Caco-2 (cell line): ENCODE results near the gene CPVL. TPM values are rescaled to one million over a fixed set of nuclear protein-coding genes. Genes with fewer than 3 reads are reported as not detected.

ENCODE experiments used
- BruUV-seq: library from RNA; stranded (reverse); fragments of 400-500 nt; replicated peaks from 2 replicates; lab custom pipeline; 2021; lab: Mats Ljungman, UMichigan
- CTCF ChIA-PET: fragments of 300-600 bp; sonication (Branson Sonifier 250); formaldehyde crosslinking; loops from one replicate; lab custom pipeline; 2022; ENCODE audit warnings: antibody characterized with exemption; lab: Charles Lee
- POLR2A ChIA-PET: fragments of 300-600 bp; sonication (Branson Sonifier 250); formaldehyde crosslinking; loops from one replicate; lab custom pipeline; 2022; ENCODE audit warnings: antibody characterized with exemption; lab: Charles Lee
- DNase-seq, 2 experiments: peaks; one replicate each; pipeline versions ENCODE4 v3.0.0 to v3.0.0-alpha.2; 2020 to 2022
- H3K27me3 ChIP-seq: replicated peaks from 2 replicates; pipeline ENCODE4 v1.6.0; 2011; ENCODE audit warnings: low read length; ENCODE audit not compliant: control insufficient read depth, insufficient read depth
- H3K36me3 ChIP-seq: 2 replicates; pipeline ENCODE4 v1.5.1; 2011; ENCODE audit warnings: low read length; ENCODE audit not compliant: control insufficient read depth, insufficient read depth
- H3K4me1 ChIP-seq: fragments of 250-450 bp; sonication (Bioruptor Pico); 2 replicates; pipeline ENCODE4 v1.5.1; 2020; ENCODE audit warnings: mild to moderate bottlenecking
- H3K4me3 ChIP-seq: 2 replicates; pipeline ENCODE4 v1.5.1; 2011; ENCODE audit warnings: low read depth, mild to moderate bottlenecking, control low read depth, low read length
- H3K9me3 ChIP-seq: fragments of 250-450 bp; sonication (Bioruptor Pico); 2 replicates; pipeline ENCODE4 v1.5.1; 2020; ENCODE audit warnings: mild to moderate bottlenecking, moderate library complexity
- H3K27ac Mint-ChIP-seq: one replicate; pipeline ENCODE4 v1.8.0; 2022; ENCODE audit warnings: mixed read lengths; ENCODE audit not compliant: unreplicated experiment
- H3K27me3 Mint-ChIP-seq: one replicate; pipeline ENCODE4 v1.8.0; 2022; ENCODE audit warnings: mixed read lengths; ENCODE audit not compliant: insufficient read depth, unreplicated experiment
- H3K36me3 Mint-ChIP-seq: one replicate; pipeline ENCODE4 v1.8.0; 2022; ENCODE audit warnings: mild to moderate bottlenecking, mixed read lengths; ENCODE audit not compliant: insufficient read depth, unreplicated experiment
- H3K4me1 Mint-ChIP-seq: one replicate; pipeline ENCODE4 v1.8.0; 2022; ENCODE audit warnings: low read depth, mixed read lengths; ENCODE audit not compliant: unreplicated experiment
- H3K4me3 Mint-ChIP-seq: one replicate; pipeline ENCODE4 v1.8.0; 2022; ENCODE audit warnings: mild to moderate bottlenecking, moderate library complexity, mixed read lengths; ENCODE audit not compliant: unreplicated experiment
- H3K9me3 Mint-ChIP-seq: one replicate; pipeline ENCODE4 v1.8.0; 2022; ENCODE audit warnings: mixed read lengths; ENCODE audit not compliant: unreplicated experiment
- intact Hi-C: fragments of 100-400 bp; cut with micrococcal nuclease; formaldehyde crosslinking; loops from one replicate; pipeline ENCODE4 v1.10.0; 2022; ENCODE audit not compliant: unreplicated experiment
- total RNA-seq: library from RNA; stranded (reverse); gene quantifications from 2 replicates; pipeline ENCODE4 v1.2.3, GENCODE V29; 2022
- TF ChIP-seq, protein P1 (sequence below), 2 experiments: fragments of 200-600 bp in 1 of 2; IDR thresholded peaks; 1 replicate in 1 of 2; 2 replicates in 1 of 2; pipeline versions ENCODE4 v1.5.1 to v1.8.0; 2011 to 2022; ENCODE audit warnings: antibody characterized with exemption in 1 of 2, control low read depth in 1 of 2, inconsistent platforms in 1 of 2, low read depth in 1 of 2, low read length in 1 of 2, mild to moderate bottlenecking in 1 of 2, moderate library complexity in 1 of 2; ENCODE audit not compliant: insufficient read depth in 1 of 2, severe bottlenecking in 1 of 2, unreplicated experiment in 1 of 2

The CPVL gene
- total RNA-seq, 1 experiment from 2014 or later: 109 TPM

DNA sequence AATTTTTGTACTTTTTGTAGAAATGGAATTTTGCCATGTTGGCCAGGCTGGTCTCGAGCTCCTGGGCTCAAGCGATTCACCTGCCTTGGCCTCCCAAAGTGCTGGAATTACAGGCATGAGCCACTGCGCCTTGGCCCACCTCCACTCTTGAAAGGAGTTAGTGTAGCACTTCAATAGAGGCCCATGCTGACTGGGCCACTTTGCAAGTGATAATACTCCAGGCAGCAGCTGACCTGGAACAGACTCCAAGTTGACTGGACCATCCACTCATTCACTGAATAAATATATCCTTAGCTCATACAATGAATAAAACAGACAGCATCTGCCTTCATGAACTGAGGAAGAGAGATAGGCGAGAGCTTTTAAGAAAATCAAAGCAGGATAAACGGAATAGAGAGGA, 14.7 kb downstream of the CPVL start:
- peaks cover 10% of the 10 kb centered on the region for H3K9me3 Mint-ChIP-seq
- CTCF ChIA-PET: no interaction called here

DNA sequence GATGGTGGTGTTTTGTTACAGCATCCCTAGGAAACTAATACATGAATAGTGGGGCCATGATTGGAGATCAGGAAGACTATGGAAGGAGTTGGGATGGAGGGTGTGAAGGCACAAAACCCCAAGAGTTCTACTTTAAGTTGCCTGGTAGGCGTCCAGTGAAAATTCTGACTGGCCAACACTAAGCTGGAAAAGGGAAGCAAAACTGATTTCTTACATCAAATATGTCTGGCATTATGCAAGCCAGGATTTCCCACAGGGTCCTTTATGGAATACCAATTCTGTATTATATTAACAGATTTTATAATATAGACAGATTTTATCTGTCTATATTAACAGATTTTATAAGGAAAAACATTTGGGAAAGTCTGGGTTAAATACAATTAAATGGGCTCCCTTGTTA, 16.2 kb downstream of the CPVL start:
- intact Hi-C loops: no loop called here
- no TSS peak for BruUV-seq
- Mint-ChIP-seq H3K36me3 (no peaks in the 10 kb centered on the region), H3K4me1 (peaks cover 17% of the 10 kb centered on the region), H3K9me3 (no peaks in the 10 kb centered on the region), H3K4me3 (no peak overlapping the region), H3K27ac (no peak overlapping the region), H3K27me3 (no peaks in the 10 kb centered on the region)
- ChIA-PET CTCF (no interaction called here), POLR2A (no interaction called here)
- no peaks in the 10 kb centered on the region for H3K9me3 ChIP-seq
- no peaks in the 10 kb centered on the region for H3K4me1 ChIP-seq
- TF ChIP-seq, protein P1, sequence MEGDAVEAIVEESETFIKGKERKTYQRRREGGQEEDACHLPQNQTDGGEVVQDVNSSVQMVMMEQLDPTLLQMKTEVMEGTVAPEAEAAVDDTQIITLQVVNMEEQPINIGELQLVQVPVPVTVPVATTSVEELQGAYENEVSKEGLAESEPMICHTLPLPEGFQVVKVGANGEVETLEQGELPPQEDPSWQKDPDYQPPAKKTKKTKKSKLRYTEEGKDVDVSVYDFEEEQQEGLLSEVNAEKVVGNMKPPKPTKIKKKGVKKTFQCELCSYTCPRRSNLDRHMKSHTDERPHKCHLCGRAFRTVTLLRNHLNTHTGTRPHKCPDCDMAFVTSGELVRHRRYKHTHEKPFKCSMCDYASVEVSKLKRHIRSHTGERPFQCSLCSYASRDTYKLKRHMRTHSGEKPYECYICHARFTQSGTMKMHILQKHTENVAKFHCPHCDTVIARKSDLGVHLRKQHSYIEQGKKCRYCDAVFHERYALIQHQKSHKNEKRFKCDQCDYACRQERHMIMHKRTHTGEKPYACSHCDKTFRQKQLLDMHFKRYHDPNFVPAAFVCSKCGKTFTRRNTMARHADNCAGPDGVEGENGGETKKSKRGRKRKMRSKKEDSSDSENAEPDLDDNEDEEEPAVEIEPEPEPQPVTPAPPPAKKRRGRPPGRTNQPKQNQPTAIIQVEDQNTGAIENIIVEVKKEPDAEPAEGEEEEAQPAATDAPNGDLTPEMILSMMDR (IDR thresholded peaks at IDR 0.05; ENCODE audit: insufficient read depth in 1 of 2, low read depth in 1 of 2, low read length in 1 of 2, severe bottlenecking in 1 of 2, unreplicated experiment in 1 of 2): no peak
- H3K36me3 ChIP-seq: no peaks in the 10 kb centered on the region
- no peak for DNase-seq
- no peaks in the 10 kb centered on the region for H3K27me3 ChIP-seq
- H3K4me3 ChIP-seq: no peak overlapping the region

More for the DNA sequence above, 14.7 kb downstream of the CPVL start:
- Mint-ChIP-seq H3K36me3 (peaks cover 2% of the 10 kb centered on the region), H3K27me3 (no peaks in the 10 kb centered on the region), H3K27ac (no peak overlapping the region), H3K4me1 (peaks cover 17% of the 10 kb centered on the region), H3K4me3 (no peak overlapping the region)
- TF ChIP-seq, protein P1 (IDR thresholded peaks at IDR 0.05; ENCODE audit: insufficient read depth in 1 of 2, low read depth in 1 of 2, low read length in 1 of 2, severe bottlenecking in 1 of 2, unreplicated experiment in 1 of 2): no peak
- H3K27me3 ChIP-seq: no peaks in the 10 kb centered on the region
- no peak overlapping the region for H3K4me3 ChIP-seq
- no peaks in the 10 kb centered on the region for H3K36me3 ChIP-seq
- no TSS peak for BruUV-seq
- H3K9me3 ChIP-seq: no peaks in the 10 kb centered on the region
- H3K4me1 ChIP-seq: peaks cover 3% of the 10 kb centered on the region; the same call in 1 of the 2 replicates
- POLR2A ChIA-PET: no interaction called here
- intact Hi-C loops: no loop called here
- DNase-seq: no peak

DNA sequence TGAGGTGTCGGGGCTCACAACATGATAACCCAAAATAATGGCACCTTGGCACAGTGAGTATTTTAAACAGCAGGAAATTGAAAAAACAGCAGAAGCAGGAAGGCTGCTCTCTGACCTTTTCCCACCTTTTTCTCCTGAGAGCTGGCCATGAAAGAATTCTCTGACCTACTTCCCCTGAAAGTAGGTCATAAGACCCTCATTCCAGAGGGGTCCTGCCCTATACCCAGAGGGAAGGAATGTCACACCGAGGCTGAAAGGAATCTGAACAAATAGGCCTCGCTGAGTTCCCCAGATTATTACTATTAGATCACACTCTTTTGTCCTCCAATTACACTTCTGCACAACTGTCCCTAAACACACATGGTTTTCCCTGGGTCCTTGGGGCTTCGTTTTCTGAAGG, 18.8 kb downstream of the CPVL start:
- no TSS peak for BruUV-seq
- Histone ChIP-seq H3K27me3 (no peaks in the 10 kb centered on the region), H3K4me1 (no peaks in the 10 kb centered on the region), H3K36me3 (no peaks in the 10 kb centered on the region), H3K4me3 (no peak overlapping the region), H3K9me3 (no peaks in the 10 kb centered on the region)
- no peak overlapping the region for H3K4me3 Mint-ChIP-seq
- H3K27ac Mint-ChIP-seq: no peak overlapping the region
- no peaks in the 10 kb centered on the region for H3K36me3 Mint-ChIP-seq
- peaks cover 17% of the 10 kb centered on the region for H3K4me1 Mint-ChIP-seq
- no peaks in the 10 kb centered on the region for H3K27me3 Mint-ChIP-seq
- no peak for DNase-seq
- no peaks in the 10 kb centered on the region for H3K9me3 Mint-ChIP-seq
- POLR2A ChIA-PET: no interaction called here
- intact Hi-C loops: no loop called here
- CTCF ChIA-PET: interaction anchor here (0.6 kb wide), 1 partner anchor 1940 kb away, joined by 3 read pairs; no protein-coding TSS in a partner anchor
- TF ChIP-seq, protein P1 (IDR thresholded peaks at IDR 0.05; ENCODE audit: insufficient read depth in 1 of 2, low read depth in 1 of 2, low read length in 1 of 2, severe bottlenecking in 1 of 2, unreplicated experiment in 1 of 2): no peak
